Measurements from ENCODE around the gene PFKM. TPM values are rescaled to one million over a fixed set of nuclear protein-coding genes. Genes with fewer than 3 reads are reported as not detected.

The PFKM gene
- total and polyA plus RNA-seq, 2 donors (not counting 3 experiments of a cell fraction or from before 2014, with no cell fraction given) = 53.4 to 74.4 TPM

DNA sequence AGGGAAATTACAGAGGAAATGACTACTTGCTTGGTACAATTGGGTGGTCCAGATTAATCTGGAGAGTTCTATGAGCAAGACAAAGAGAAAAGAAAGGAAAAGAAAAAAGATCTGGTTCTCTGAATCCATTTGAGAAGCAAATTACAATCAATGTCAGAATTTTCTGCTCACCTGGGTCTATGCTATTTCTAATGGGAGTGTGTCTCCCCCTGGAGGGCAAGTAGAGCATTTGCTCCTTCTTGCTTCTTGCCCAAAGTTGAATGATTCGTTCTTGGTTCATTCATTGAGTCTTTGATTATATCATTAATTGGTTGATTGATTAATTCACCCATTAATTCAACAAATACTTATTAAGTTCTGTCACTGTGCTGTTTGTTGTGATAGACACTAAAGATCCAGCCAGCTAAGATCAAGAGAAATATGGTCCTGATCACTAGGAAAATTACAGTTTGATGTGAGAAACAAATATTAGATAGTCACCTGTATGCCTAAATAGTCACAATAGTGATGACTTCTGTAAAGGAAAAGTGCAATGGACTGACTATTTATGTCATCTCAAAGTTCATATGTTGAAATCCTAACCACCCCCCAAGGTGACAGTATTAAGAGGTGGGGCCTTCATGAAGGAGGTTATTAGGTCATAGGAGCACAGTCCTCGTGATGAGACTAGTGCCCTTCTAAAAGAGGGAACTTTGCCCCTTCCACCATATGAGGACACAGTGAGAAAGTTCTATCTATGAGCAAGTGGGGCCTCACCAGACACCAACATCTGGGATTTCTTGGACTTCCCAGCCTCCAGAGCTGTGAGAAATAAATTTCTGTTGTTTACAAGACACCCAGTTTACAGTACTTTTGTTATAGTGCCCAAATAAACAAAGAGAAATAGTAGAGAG is 46.2 kb downstream of the PFKM start:
- intact Hi-C loops (cut with micrococcal nuclease) (loop anchor here (1.0 to 5.0 kb wide), 5 partner anchors 81 to 452 kb away; no protein-coding TSS in a partner anchor), dilution Hi-C loops (cut with MboI; ENCODE audit: extremely low pct_ligation_motif_present, low sequenced_read_pairs) (no loop called here)
- ChIA-PET POLR2A (no interaction called here), CTCF (interaction anchor here (0.7 to 2.7 kb wide), 14 partner anchors 8 to 327 kb away, joined by 3 to 16 read pairs (median 4); partner anchors contain the start of genes ASB8 and TMEM106C)
- Histone ChIP-seq H3K79me2 (ENCODE audit: control insufficient read depth, insufficient read depth, low read length) (no peaks in the 10 kb centered on the region), H3K9me1 (replicated peaks; ENCODE audit: control insufficient read depth, extremely low read depth, insufficient read depth, low read length) (no peaks in the 10 kb centered on the region), H3K27ac (ENCODE audit: insufficient read depth, low read depth, low read length) (no peak overlapping the region), H3K4me1 (ENCODE audit: control insufficient read depth, extremely low read depth, insufficient read depth, low read length) (no peaks in the 10 kb centered on the region), H3K4me2 (ENCODE audit: insufficient read depth, low read length) (no peak overlapping the region), H4K20me1 (replicated peaks; ENCODE audit: control insufficient read depth, extremely low read depth, insufficient read depth, low read length) (no peaks in the 10 kb centered on the region), H3K9ac (replicated peaks; ENCODE audit: extremely low read depth, insufficient read depth, low read length) (no peak overlapping the region), H3K27me3 (ENCODE audit: control insufficient read depth in 2 of 2, insufficient read depth in 2 of 2, low read length in 2 of 2) (peaks cover 10 to 23% of the 10 kb centered on the region in 2 experiments), H3K9me3 (replicated peaks; ENCODE audit: control insufficient read depth, insufficient read depth, low read length) (no peaks in the 10 kb centered on the region), H3K4me3 (replicated peaks in 1 of 3; ENCODE audit: insufficient read depth in 1 of 3, low read depth in 1 of 3, low read length in 3 of 3) (no peak overlapping the region), H2AFZ (ENCODE audit: low read depth, low read length) (no peak overlapping the region), H3K36me3 (ENCODE audit: control insufficient read depth in 2 of 2, extremely low read depth in 1 of 2, insufficient read depth in 2 of 2, low read length in 2 of 2) (no peaks in the 10 kb centered on the region)
- TF ChIP-seq EZH2 (IDR thresholded peaks at IDR 0.05; ENCODE audit: borderline replicate concordance, low read depth, low read length, severe bottlenecking) = no peak
- TF ChIP-seq, protein P1, sequence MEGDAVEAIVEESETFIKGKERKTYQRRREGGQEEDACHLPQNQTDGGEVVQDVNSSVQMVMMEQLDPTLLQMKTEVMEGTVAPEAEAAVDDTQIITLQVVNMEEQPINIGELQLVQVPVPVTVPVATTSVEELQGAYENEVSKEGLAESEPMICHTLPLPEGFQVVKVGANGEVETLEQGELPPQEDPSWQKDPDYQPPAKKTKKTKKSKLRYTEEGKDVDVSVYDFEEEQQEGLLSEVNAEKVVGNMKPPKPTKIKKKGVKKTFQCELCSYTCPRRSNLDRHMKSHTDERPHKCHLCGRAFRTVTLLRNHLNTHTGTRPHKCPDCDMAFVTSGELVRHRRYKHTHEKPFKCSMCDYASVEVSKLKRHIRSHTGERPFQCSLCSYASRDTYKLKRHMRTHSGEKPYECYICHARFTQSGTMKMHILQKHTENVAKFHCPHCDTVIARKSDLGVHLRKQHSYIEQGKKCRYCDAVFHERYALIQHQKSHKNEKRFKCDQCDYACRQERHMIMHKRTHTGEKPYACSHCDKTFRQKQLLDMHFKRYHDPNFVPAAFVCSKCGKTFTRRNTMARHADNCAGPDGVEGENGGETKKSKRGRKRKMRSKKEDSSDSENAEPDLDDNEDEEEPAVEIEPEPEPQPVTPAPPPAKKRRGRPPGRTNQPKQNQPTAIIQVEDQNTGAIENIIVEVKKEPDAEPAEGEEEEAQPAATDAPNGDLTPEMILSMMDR (IDR thresholded peaks at IDR 0.05; ENCODE audit: extremely low read depth in 1 of 2, insufficient read depth in 1 of 2, low read depth in 1 of 2, low read length in 2 of 2) = peak; percentile 62 to 80
- TF ChIP-seq FOS (IDR thresholded peaks at IDR 0.05; ENCODE audit: borderline replicate concordance, insufficient read depth, low read length) = no peak
- no peak for TF ChIP-seq GATA2 (IDR thresholded peaks at IDR 0.05; ENCODE audit: insufficient read depth, insufficient read length, low read depth, low read length)
- TF ChIP-seq JUN (IDR thresholded peaks at IDR 0.05; ENCODE audit: borderline replicate concordance, insufficient read depth, insufficient read length, low read depth) = no peak
- no peak for TF ChIP-seq MYC (IDR thresholded peaks at IDR 0.05; ENCODE audit: low read depth, low read length)
- no peak for TF ChIP-seq POLR2AphosphoS5 (IDR thresholded peaks at IDR 0.05; ENCODE audit: insufficient read depth, low read depth, low read length)
- DNase-seq (ENCODE audit: low read depth, low spot score) (peak; percentile 67), FAIRE-seq (peak; percentile 80)
- no TSS peak for BruUV-seq (replicated peaks)
